Loucy (cell line): ENCODE results near the gene SNAI1.

Experiments used
- CTCF ChIP-seq: fragments of 200-600 bp; sonication (generic); conservative IDR thresholded peaks from 2 replicates; pipeline ENCODE4 v1.5.1; 2014; ENCODE audit warnings: mild to moderate bottlenecking, antibody characterized with exemption, low read length
- EZH2phosphoT487 ChIP-seq: fragments of 200-600 bp; IDR thresholded peaks from 2 replicates; pipeline ENCODE4 v1.6.1; 2018; ENCODE audit warnings: antibody characterized with exemption, mild to moderate bottlenecking, moderate library complexity, borderline replicate concordance

- TF ChIP-seq CTCF: no peak
- TF ChIP-seq EZH2phosphoT487: no peak
Measured at GRCh38 chr20:49985617-49986016, 2.8 kb downstream of the SNAI1 start.
